ENCODE results near the gene AEBP2. TPM values are rescaled to one million over a fixed set of nuclear protein-coding genes. Genes with fewer than 3 reads are reported as not detected.

AEBP2 gene
- total RNA-seq, 1 donor from 2014 or later, result 21.0 TPM

- no peak for TF ChIP-seq CTCF (IDR thresholded peaks at IDR 0.05; ENCODE audit: partially characterized antibody, unreplicated experiment)
- Mint-ChIP-seq H3K4me1 (ENCODE audit: low read depth, unreplicated experiment) (peaks cover 12% of the 10 kb centered on the region), H3K27me3 (ENCODE audit: unreplicated experiment) (peaks cover 2% of the 10 kb centered on the region), H3K4me3 (ENCODE audit: unreplicated experiment) (no peak overlapping the region), H3K27ac (ENCODE audit: unreplicated experiment) (no peak overlapping the region), H3K9me3 (ENCODE audit: unreplicated experiment) (no peaks in the 10 kb centered on the region), H3K36me3 (ENCODE audit: unreplicated experiment) (no peaks in the 10 kb centered on the region)
- DNase-seq, result no peak
Observed at GRCh38 chr12:19458733-19459132, 19.4 kb downstream of the AEBP2 start.

GRCh38 chr12:19461999-19462398 lies 22.7 kb downstream of the AEBP2 start:
- Mint-ChIP-seq H3K27me3 (ENCODE audit: unreplicated experiment) (peaks cover 3% of the 10 kb centered on the region), H3K4me3 (ENCODE audit: unreplicated experiment) (no peak overlapping the region), H3K36me3 (ENCODE audit: unreplicated experiment) (no peaks in the 10 kb centered on the region)

GRCh38 chr12:19462406-19462805 lies 23.1 kb downstream of the AEBP2 start:
- no peak for DNase-seq
- Mint-ChIP-seq H3K27me3 (ENCODE audit: unreplicated experiment) (peaks cover 3% of the 10 kb centered on the region), H3K4me1 (ENCODE audit: low read depth, unreplicated experiment) (peaks cover 12% of the 10 kb centered on the region), H3K4me3 (ENCODE audit: unreplicated experiment) (no peak overlapping the region), H3K36me3 (ENCODE audit: unreplicated experiment) (no peaks in the 10 kb centered on the region), H3K27ac (ENCODE audit: unreplicated experiment) (no peak overlapping the region), H3K9me3 (ENCODE audit: unreplicated experiment) (no peaks in the 10 kb centered on the region)
- TF ChIP-seq CTCF (IDR thresholded peaks at IDR 0.05; ENCODE audit: partially characterized antibody, unreplicated experiment), result no peak

More at GRCh38 chr12:19461999-19462398, 22.7 kb downstream of the AEBP2 start:
- TF ChIP-seq CTCF (IDR thresholded peaks at IDR 0.05; ENCODE audit: partially characterized antibody, unreplicated experiment), result no peak
- no peak overlapping the region for H3K27ac Mint-ChIP-seq (ENCODE audit: unreplicated experiment)
- H3K4me1 Mint-ChIP-seq (ENCODE audit: low read depth, unreplicated experiment), result peaks cover 12% of the 10 kb centered on the region
- H3K9me3 Mint-ChIP-seq (ENCODE audit: unreplicated experiment), result no peaks in the 10 kb centered on the region
- no peak for DNase-seq

GRCh38 chr12:19464192-19464580 lies 24.9 kb downstream of the AEBP2 start:
- no peak overlapping the region for H3K4me3 Mint-ChIP-seq (ENCODE audit: unreplicated experiment)
- peaks cover 5% of the 10 kb centered on the region for H3K4me1 Mint-ChIP-seq (ENCODE audit: low read depth, unreplicated experiment)
- TF ChIP-seq CTCF (IDR thresholded peaks at IDR 0.05; ENCODE audit: partially characterized antibody, unreplicated experiment), result no peak
- H3K27me3 Mint-ChIP-seq (ENCODE audit: unreplicated experiment), result peaks cover 2% of the 10 kb centered on the region
- H3K9me3 Mint-ChIP-seq (ENCODE audit: unreplicated experiment), result no peaks in the 10 kb centered on the region
- no peak for DNase-seq
- H3K36me3 Mint-ChIP-seq (ENCODE audit: unreplicated experiment), result no peaks in the 10 kb centered on the region
- H3K27ac Mint-ChIP-seq (ENCODE audit: unreplicated experiment), result no peak overlapping the region

GRCh38 chr12:19465711-19466110 lies 26.4 kb downstream of the AEBP2 start:
- Mint-ChIP-seq H3K4me1 (ENCODE audit: low read depth, unreplicated experiment) (peaks cover 5% of the 10 kb centered on the region), H3K9me3 (ENCODE audit: unreplicated experiment) (no peaks in the 10 kb centered on the region), H3K36me3 (ENCODE audit: unreplicated experiment) (no peaks in the 10 kb centered on the region), H3K27me3 (ENCODE audit: unreplicated experiment) (peaks cover 2% of the 10 kb centered on the region), H3K27ac (ENCODE audit: unreplicated experiment) (no peak overlapping the region), H3K4me3 (ENCODE audit: unreplicated experiment) (no peak overlapping the region)
- no peak for DNase-seq
- no peak for TF ChIP-seq CTCF (IDR thresholded peaks at IDR 0.05; ENCODE audit: partially characterized antibody, unreplicated experiment)

All from glutamatergic neuron (in vitro differentiated cells).